Cardiac fibroblast (primary cell): ENCODE results near the gene CHRND.
"Not testable (repeated sequence)": the region's sequence is repeated elsewhere in the genome, so short reads cannot be mapped to it uniquely, and the experiment has no call there.

Source experiments
- DNase-seq, 2 donors: peaks; one replicate each; pipeline versions ENCODE4 v3.0.0 to v3.0.0-alpha.2; 2010; ENCODE audit warnings: low read depth in 2 of 2
- H3K4me3 ChIP-seq, 2 donors: replicated peaks in 1 of 2; 1 replicate in 1 of 2; 2 replicates in 1 of 2; pipeline ENCODE4 v1.5.1; 2011; ENCODE audit warnings: low read depth in 2 of 2, low read length in 2 of 2, mild to moderate bottlenecking in 2 of 2, moderate library complexity in 1 of 2
- TF ChIP-seq, protein P1 (sequence below): IDR thresholded peaks from one replicate; pipeline ENCODE4 v1.5.1; 2011; ENCODE audit warnings: low read depth, mild to moderate bottlenecking, low read length, inconsistent platforms

The CHRND gene

DNA sequence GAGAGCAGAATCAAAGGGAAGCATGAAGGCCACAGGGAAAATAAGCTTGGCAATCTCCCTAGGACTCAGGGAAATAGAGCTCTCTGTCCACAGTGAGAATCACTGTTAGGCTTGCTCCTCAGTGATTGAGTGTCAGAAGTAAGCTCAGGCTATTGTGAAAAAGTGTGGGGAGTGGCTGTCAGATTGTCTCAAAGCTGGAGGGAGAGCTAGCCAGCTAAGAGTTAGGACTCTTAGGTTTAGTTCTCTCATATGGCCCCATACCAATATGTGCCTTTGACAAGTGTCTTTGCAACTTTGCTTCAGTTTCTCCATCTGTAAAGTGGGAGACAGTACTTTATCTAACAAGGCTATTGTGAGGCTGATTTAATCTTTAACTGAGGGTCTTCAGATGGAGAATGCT, 41.8 kb downstream of the CHRND start:
- H3K4me3 ChIP-seq: no peak overlapping the region
- TF ChIP-seq, protein P1, sequence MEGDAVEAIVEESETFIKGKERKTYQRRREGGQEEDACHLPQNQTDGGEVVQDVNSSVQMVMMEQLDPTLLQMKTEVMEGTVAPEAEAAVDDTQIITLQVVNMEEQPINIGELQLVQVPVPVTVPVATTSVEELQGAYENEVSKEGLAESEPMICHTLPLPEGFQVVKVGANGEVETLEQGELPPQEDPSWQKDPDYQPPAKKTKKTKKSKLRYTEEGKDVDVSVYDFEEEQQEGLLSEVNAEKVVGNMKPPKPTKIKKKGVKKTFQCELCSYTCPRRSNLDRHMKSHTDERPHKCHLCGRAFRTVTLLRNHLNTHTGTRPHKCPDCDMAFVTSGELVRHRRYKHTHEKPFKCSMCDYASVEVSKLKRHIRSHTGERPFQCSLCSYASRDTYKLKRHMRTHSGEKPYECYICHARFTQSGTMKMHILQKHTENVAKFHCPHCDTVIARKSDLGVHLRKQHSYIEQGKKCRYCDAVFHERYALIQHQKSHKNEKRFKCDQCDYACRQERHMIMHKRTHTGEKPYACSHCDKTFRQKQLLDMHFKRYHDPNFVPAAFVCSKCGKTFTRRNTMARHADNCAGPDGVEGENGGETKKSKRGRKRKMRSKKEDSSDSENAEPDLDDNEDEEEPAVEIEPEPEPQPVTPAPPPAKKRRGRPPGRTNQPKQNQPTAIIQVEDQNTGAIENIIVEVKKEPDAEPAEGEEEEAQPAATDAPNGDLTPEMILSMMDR: no peak
- peak; percentile 5 to 7 for DNase-seq

GRCh38 chr2:232568161-232568560, 42.2 kb downstream of the CHRND start:
- peak; percentile 70 to 87 for DNase-seq
- TF ChIP-seq, protein P1: no peak
- H3K4me3 ChIP-seq: no peak overlapping the region

DNA sequence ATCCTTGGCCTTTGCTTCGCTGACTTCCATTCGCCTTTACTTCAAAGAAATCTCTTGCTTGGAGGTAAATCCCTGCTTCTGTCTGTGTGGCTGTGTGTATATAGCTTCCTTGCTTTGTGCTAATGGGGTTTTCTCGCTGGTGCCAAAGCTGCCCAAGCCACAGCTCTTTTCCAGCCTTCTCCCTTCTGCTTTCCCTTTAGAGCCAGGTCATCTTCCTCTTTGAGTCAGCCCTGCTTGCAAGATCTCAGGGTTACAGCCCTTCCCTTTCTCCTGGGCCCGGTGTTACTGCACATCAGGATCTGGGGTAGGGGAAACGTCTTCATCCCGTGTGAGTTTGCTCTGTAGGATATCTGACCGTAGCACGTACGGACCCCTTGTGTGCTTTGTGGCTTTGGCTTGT, 43.6 kb downstream of the CHRND start:
- DNase-seq: no peak

GRCh38 chr2:232570481-232570880, 44.5 kb downstream of the CHRND start:
- H3K4me3 ChIP-seq, DNase-seq: not testable (repeated sequence)

More for the DNA sequence above, 43.6 kb downstream of the CHRND start:
- no peak overlapping the region for H3K4me3 ChIP-seq
- TF ChIP-seq, protein P1: no peak

DNA sequence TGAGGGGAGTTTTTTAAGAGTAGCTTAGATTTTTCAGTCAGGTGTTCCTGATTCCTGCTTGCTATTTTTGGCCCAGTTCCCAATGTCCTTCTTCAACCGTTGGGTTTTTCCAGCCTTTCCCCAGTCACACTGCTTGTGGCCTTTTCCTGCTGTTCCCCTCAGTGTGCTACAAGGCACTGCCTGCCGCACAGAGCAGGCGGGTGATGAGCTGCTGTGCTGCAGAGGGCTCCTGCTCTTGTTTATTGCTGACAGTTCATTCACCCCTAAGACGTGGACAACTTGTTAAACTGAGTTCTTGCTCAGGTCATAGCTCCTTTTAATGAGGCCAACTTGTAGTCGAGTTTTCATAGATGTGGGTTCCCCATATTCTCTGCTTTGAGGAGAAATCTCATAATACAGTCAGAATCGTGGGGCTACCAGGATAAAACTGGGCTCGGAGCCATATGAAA, 45.1 kb downstream of the CHRND start:
- TF ChIP-seq, protein P1: no peak
- DNase-seq: peak in 1 of 2 donors; percentile 17

DNA sequence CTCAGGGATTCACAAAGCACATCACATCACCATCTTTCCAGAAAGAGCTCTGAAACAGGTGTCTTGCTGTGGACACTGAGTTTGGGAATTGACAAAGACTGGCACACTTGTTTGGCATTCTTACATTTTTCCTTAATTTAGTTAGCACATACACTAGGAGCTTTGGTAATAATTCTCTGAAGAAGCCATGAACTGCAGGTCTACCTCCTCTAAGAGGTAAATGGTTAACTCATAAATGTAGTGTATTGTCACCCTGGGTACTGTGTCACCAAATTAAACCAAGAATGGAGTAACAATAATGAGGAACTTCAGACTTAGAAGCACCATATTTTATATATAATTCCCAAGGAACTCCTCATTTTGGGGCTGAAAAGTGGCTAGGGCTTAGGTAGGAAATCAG, 47.1 kb downstream of the CHRND start:
- H3K4me3 ChIP-seq: no peak overlapping the region
- TF ChIP-seq, protein P1: no peak
- no peak for DNase-seq

More for the DNA sequence above, 45.1 kb downstream of the CHRND start:
- H3K4me3 ChIP-seq: no peak overlapping the region

DNA sequence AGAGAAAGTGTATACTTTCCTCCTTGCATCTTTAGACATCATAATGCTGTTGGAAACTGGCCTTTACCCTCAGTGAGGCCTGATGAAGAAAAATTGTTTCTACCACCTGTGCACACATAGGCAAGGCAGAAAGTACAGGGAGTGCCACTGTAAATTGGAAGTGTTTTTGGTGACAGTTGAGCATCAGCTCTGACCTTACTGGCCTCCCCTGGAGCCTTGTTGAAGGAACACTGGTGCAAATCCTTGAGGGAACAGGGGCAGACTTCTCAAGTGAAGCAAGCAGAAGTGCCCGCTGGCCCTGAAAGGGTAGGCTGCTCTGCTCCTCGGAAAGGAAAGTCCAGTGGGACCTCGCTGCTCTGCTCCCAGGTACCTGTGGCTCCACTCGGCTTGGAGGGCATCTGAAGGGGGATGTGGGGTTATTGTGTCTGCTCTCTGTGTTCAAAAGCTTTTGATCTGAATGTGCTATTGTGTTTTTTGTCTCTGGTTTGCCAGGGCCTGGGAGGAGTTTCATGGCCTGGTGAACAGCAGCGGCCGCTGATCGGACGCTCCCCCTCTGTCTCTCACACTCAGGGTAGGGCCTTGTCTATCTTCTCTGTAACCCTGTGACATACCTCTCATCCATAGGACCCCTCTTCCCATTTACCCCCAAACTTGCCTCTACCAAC, 47.9 kb downstream of the CHRND start:
- DNase-seq: no peak
- TF ChIP-seq, protein P1: no peak
- H3K4me3 ChIP-seq: no peak overlapping the region
